Measurements from ENCODE around the gene EFCAB11. TPM values are rescaled to one million over a fixed set of nuclear protein-coding genes. Genes with fewer than 3 reads are reported as not detected.
"Not testable (repeated sequence)": the region's sequence is repeated elsewhere in the genome, so short reads cannot be mapped to it uniquely, and the experiment has no call there.

EFCAB11 gene
- total and polyA plus RNA-seq, 2 of the 8 experiments (the other 6 are each of a cell fraction or from before 2014, with no cell fraction given), result 6.8 to 12.8 TPM

DNA sequence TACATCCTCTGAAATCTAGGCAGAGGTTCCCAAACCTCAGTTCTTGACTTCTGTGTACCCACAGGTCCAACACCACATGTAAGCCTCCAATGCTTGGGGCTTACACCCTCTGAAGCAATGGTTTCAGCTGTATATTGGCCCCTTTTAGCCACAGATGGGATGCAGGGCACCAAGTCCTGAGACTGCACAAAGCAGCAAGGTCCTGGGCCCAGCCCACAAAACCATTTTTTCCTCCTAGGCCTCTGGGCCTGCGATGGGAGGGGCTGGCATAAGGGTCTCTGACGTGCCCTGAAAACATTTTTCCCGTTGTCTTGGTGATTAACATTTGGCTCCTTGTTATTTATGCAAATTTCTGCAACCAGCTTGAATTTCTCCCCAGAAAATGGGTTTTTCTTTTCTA lies 80.4 kb downstream of the EFCAB11 start:
- H2BK20ac ChIP-seq (ENCODE audit: low read length); H4K91ac ChIP-seq (replicated peaks; ENCODE audit: insufficient read length, low read length); H3K27me3 ChIP-seq (replicated peaks in 1 of 4; ENCODE audit: control insufficient read depth in 3 of 4, extremely low read depth in 1 of 4, insufficient read depth in 3 of 4, low read length in 3 of 4); H2BK12ac ChIP-seq (ENCODE audit: low read depth, low read length); H2BK120ac ChIP-seq (replicated peaks; ENCODE audit: low read depth, low read length); H4K5ac ChIP-seq (ENCODE audit: insufficient read length, low read depth, low read length); POLR2A ChIA-PET (ENCODE audit: partially characterized antibody); H3K18ac ChIP-seq (ENCODE audit: extremely low read depth, low read length); FAIRE-seq; H2AFZ ChIP-seq (ENCODE audit: low read length); H2BK15ac ChIP-seq (ENCODE audit: low read length); H2AK5ac ChIP-seq (ENCODE audit: low read depth, low read length); H4K20me1 ChIP-seq (replicated peaks in 1 of 2; ENCODE audit: control insufficient read depth in 1 of 2, insufficient read depth in 2 of 2, low read length in 2 of 2); H3K4ac ChIP-seq (replicated peaks; ENCODE audit: insufficient read length, low read depth, low read length); H4K8ac ChIP-seq (ENCODE audit: extremely low read depth, insufficient read depth, low read length); H3K36me3 ChIP-seq (ENCODE audit: control insufficient read depth in 2 of 4, insufficient read depth in 4 of 4, low read length in 3 of 4); H3K9ac ChIP-seq (replicated peaks in 1 of 4; ENCODE audit: extremely low read depth in 1 of 4, low read depth in 3 of 4, low read length in 3 of 4); H3K4me3 ChIP-seq (ENCODE audit: extremely low read depth in 1 of 4, insufficient read depth in 2 of 4, low read depth in 3 of 4, low read length in 4 of 4); H2BK5ac ChIP-seq (ENCODE audit: low read depth, low read length); H3K4me2 ChIP-seq (ENCODE audit: insufficient read depth in 1 of 2, low read depth in 2 of 2, low read length in 2 of 2); H3K79me1 ChIP-seq (ENCODE audit: low read depth, low read length); CTCF ChIA-PET (ENCODE audit: partially characterized antibody); H3K23me2 ChIP-seq (ENCODE audit: low read depth, low read length); H3K27ac ChIP-seq (ENCODE audit: low read depth, low read length); H3K14ac ChIP-seq (ENCODE audit: insufficient read length); H3K23ac ChIP-seq (ENCODE audit: insufficient read length); H3K79me2 ChIP-seq (ENCODE audit: control insufficient read depth in 1 of 2, insufficient read depth in 2 of 2, low read length in 2 of 2); H3K4me1 ChIP-seq (replicated peaks in 1 of 4; ENCODE audit: control insufficient read depth in 3 of 4, insufficient read depth in 4 of 4, low read length in 3 of 4); H3K56ac ChIP-seq (replicated peaks; ENCODE audit: insufficient read length, low read depth, low read length): not testable (repeated sequence)
- H3K9me3 ChIP-seq (ENCODE audit: insufficient read depth in 2 of 2, low read depth in 1 of 2, low read length in 1 of 2), result peaks cover 9 to 16% of the 10 kb centered on the region in 2 experiments
- DNase-seq (ENCODE audit: low read depth in 1 of 2, low spot score in 2 of 2), result peak in 1 of 2 experiments; percentile 26
- 93% methylated on average over 3 of the region's 3 CpGs; no CpG with 5 or more reads in 1 of the 2 experiments for WGBS, 2 experiments (ENCODE audit: extremely low coverage in 1 of 2, insufficient coverage in 1 of 2, insufficient read length in 1 of 2, insufficient replicate concordance in 2 of 2, low coverage in 1 of 2, low lambda C conversion rate in 2 of 2, missing lambda C conversion rate in 1 of 2)
